HCT116 (cell line): ENCODE measurements around the gene KRT81. TPM values are rescaled to one million over a fixed set of nuclear protein-coding genes. Genes with fewer than 3 reads are reported as not detected.

Experiments
- ATAC-seq: fragments of 200-7000 bp; cut with Tn5 transposase; 2 replicates; pipeline ENCODE4 v1.9.1; 2020; ENCODE audit warnings: mild to moderate bottlenecking, moderate library complexity
- BruUV-seq: library from RNA; stranded (reverse); fragments of 400-500 nt; replicated peaks from 2 replicates; lab custom pipeline; 2021; lab: Mats Ljungman, UMichigan
- CTCF ChIA-PET: fragments of 300-600 bp; sonication (Branson Sonifier 250); formaldehyde crosslinking; loops from one replicate; lab custom pipeline; 2021; ENCODE audit warnings: antibody characterized with exemption; lab: Charles Lee
- POLR2A ChIA-PET: fragments of 300-600, 350-600 bp; sonication (Branson Sonifier 250); formaldehyde crosslinking; loops from one replicate; lab custom pipeline; 2021; ENCODE audit warnings: antibody characterized with exemption; lab: Charles Lee
- RAD21 ChIA-PET, 2 experiments: fragments of 300-600 bp; sonication (Branson Sonifier 250); formaldehyde crosslinking; loops; one replicate each; lab custom pipeline; 2023; ENCODE audit warnings: low total read pairs in 2 of 2; ENCODE audit not compliant: uncharacterized antibody in 2 of 2, unreplicated experiment in 2 of 2, low non-redundant PET in 1 of 2; lab: Charles Lee
- DNase-seq: peaks from one replicate; pipeline ENCODE4 v3.0.0-alpha.2; 2010; ENCODE audit warnings: low read depth, low spot score
- H2AFZ ChIP-seq: fragments of 200-600 bp; shearing (Covaris generic), sonication (generic); 2 replicates; pipeline ENCODE4 v1.6.1; 2017; ENCODE audit warnings: low read depth, mixed run types, mixed read lengths, antibody characterized with exemption, low read length; ENCODE audit not compliant: poor library complexity, severe bottlenecking
- H3K27ac ChIP-seq: 2 replicates; pipeline ENCODE4 v1.5.1; 2012; ENCODE audit warnings: low read depth, low read length
- H3K27me3 ChIP-seq: fragments of 200-600 bp; sonication (generic); 2 replicates; pipeline ENCODE4 v1.6.1; 2016; ENCODE audit warnings: mixed run types, low read length, mixed read lengths; ENCODE audit not compliant: insufficient read depth
- H3K36me3 ChIP-seq, 2 experiments: fragments of 200-500 bp in 1 of 2; fragments of 200-600 bp in 1 of 2; sonication (Bioruptor generic) in 1 of 2; sonication (generic) in 1 of 2; 2 replicates each; pipeline versions ENCODE4 v1.5.1 to v1.6.1; 2014 to 2016; ENCODE audit warnings: low read length in 2 of 2, inconsistent platforms in 1 of 2, mixed read lengths in 1 of 2, mixed run types in 1 of 2; ENCODE audit not compliant: insufficient read depth in 2 of 2, control insufficient read depth in 1 of 2
- H3K4me1 ChIP-seq, 2 experiments: fragments of 200-600 bp in 1 of 2; sonication (generic) in 1 of 2; 2 replicates each; pipeline versions ENCODE4 v1.5.1 to v1.6.1; 2012 to 2017; ENCODE audit warnings: low read length in 2 of 2, inconsistent platforms in 1 of 2, mild to moderate bottlenecking in 1 of 2, mixed read lengths in 1 of 2, mixed run types in 1 of 2, moderate library complexity in 1 of 2; ENCODE audit not compliant: insufficient read depth in 2 of 2, control insufficient read depth in 1 of 2
- H3K4me2 ChIP-seq: fragments of 200-600 bp; sonication (generic); 2 replicates; pipeline ENCODE4 v1.6.1; 2017; ENCODE audit warnings: mixed run types, low read length, mixed read lengths
- H3K4me3 ChIP-seq, 2 experiments: fragments of 200-600 bp in 1 of 2; sonication (generic) in 1 of 2; replicated peaks in 1 of 2; 2 replicates each; pipeline ENCODE4 v1.5.1; 2011 to 2016; ENCODE audit warnings: low read length in 2 of 2, control low read depth in 1 of 2, low read depth in 1 of 2, mild to moderate bottlenecking in 1 of 2, mixed read lengths in 1 of 2, mixed run types in 1 of 2
- H3K79me2 ChIP-seq: fragments of 200-600 bp; sonication (generic); 2 replicates; pipeline ENCODE4 v1.6.1; 2017; ENCODE audit warnings: mild to moderate bottlenecking, mixed run types, low read length, moderate library complexity, mixed read lengths; ENCODE audit not compliant: insufficient read depth
- H3K9ac ChIP-seq: fragments of 200-600 bp; sonication (generic); 2 replicates; pipeline ENCODE4 v1.6.1; 2016; ENCODE audit warnings: low read length, mixed read lengths
- H3K9me2 ChIP-seq: fragments of 200-600 bp; sonication (generic), shearing (Covaris generic); 2 replicates; pipeline ENCODE4 v1.6.1; 2017; ENCODE audit warnings: mixed run types, mild to moderate bottlenecking, moderate library complexity; ENCODE audit not compliant: insufficient read depth
- H3K9me3 ChIP-seq, 2 experiments: fragments of 200-500 bp in 1 of 2; fragments of 200-600 bp in 1 of 2; sonication (Bioruptor generic) in 1 of 2; sonication (generic) in 1 of 2; 2 replicates each; pipeline ENCODE4 v1.6.1; 2014 to 2017; ENCODE audit warnings: low read length in 2 of 2, mixed read lengths in 2 of 2, inconsistent platforms in 1 of 2, low read depth in 1 of 2, mild to moderate bottlenecking in 1 of 2, mixed run types in 1 of 2, moderate library complexity in 1 of 2; ENCODE audit not compliant: control insufficient read depth in 1 of 2, insufficient read depth in 1 of 2
- H4K20me1 ChIP-seq: fragments of 200-600 bp; sonication (generic), shearing (Covaris generic); 2 replicates; pipeline ENCODE4 v1.6.1; 2017; ENCODE audit warnings: mixed run types, mild to moderate bottlenecking, moderate library complexity; ENCODE audit not compliant: insufficient read depth
- CTCF ChIP-seq, 3 experiments: fragments of 200-600 bp in 1 of 3; sonication (generic) in 1 of 3; IDR thresholded peaks in 2 of 3; conservative IDR thresholded peaks in 1 of 3; 2 replicates each; pipeline ENCODE4 v1.5.1; 2012 to 2017; ENCODE audit warnings: low read depth in 2 of 3, low read length in 2 of 3, antibody characterized with exemption in 1 of 3, borderline replicate concordance in 1 of 3, control low read depth in 1 of 3, mild to moderate bottlenecking in 1 of 3, mixed read lengths in 1 of 3, mixed run types in 1 of 3, moderate library complexity in 1 of 3; ENCODE audit not compliant: insufficient read depth in 1 of 3
- EGR1 ChIP-seq: IDR thresholded peaks from 2 replicates; pipeline ENCODE4 v1.6.1; 2012; ENCODE audit warnings: low read depth
- EZH2 ChIP-seq: fragments of 200-600 bp; sonication (generic); IDR thresholded peaks from 2 replicates; pipeline ENCODE4 v1.6.1; 2017; ENCODE audit warnings: antibody characterized with exemption, mixed run types
- JUND ChIP-seq: IDR thresholded peaks from 2 replicates; pipeline ENCODE4 v1.6.1; 2012
- POLR2AphosphoS5 ChIP-seq: IDR thresholded peaks from 2 replicates; pipeline ENCODE4 v1.6.1; 2011; ENCODE audit warnings: mild to moderate bottlenecking, low read depth, low read length, moderate library complexity
- RAD21 ChIP-seq: IDR thresholded peaks from 2 replicates; pipeline ENCODE4 v1.6.1; 2012; ENCODE audit warnings: low read depth, mild to moderate bottlenecking
- YY1 ChIP-seq: IDR thresholded peaks from 2 replicates; pipeline ENCODE4 v1.6.1; 2011; ENCODE audit warnings: low read length, low read depth, moderate library complexity, mild to moderate bottlenecking; ENCODE audit not compliant: insufficient replicate concordance; ENCODE audit errors: extremely low read depth
- intact Hi-C: fragments of 100-400 bp; cut with micrococcal nuclease; formaldehyde crosslinking; loops from 2 replicates; pipeline ENCODE4 v1.10.0; 2022
- total RNA-seq: library from RNA; stranded (reverse); gene quantifications from one replicate; pipeline ENCODE4 v1.2.1, GENCODE V29; 2021; ENCODE audit not compliant: unreplicated experiment

KRT81 gene
- total RNA-seq, 1 experiment from 2014 or later: 0.84 TPM

- peak in 2 of 3 experiments; percentile 96 to 99; a peak in 4 of 6 replicates for TF ChIP-seq CTCF (IDR thresholded peaks at IDR 0.05 in 2 of 3, conservative IDR thresholded peaks at IDR 0.05 in 1 of 3; ENCODE audit: borderline replicate concordance in 1 of 3, insufficient read depth in 1 of 3, low read depth in 2 of 3, low read length in 2 of 3)
Measured at GRCh38 chr12:52278575-52279421, 12.5 kb downstream of the KRT81 start (continued).

- Histone ChIP-seq H3K9me2 (no peaks in the 10 kb centered on the region), H3K9ac (peak overlapping the region; percentile 69; the same call in 1 of the 2 replicates), H3K9me3 (no peaks in the 10 kb centered on the region), H4K20me1 (no peaks in the 10 kb centered on the region), H3K36me3 (no peaks in the 10 kb centered on the region), H3K27ac (no peak overlapping the region)
- no TSS peak for BruUV-seq
- ChIA-PET RAD21 (no interaction called here), POLR2A (interaction anchor here (0.9 to 6.1 kb wide), 5 partner anchors 13 to 86 kb away, joined by 3 to 32 read pairs (median 6); partner anchors contain the start of gene KRT80), CTCF (interaction anchor here (0.7 to 5.1 kb wide), 12 partner anchors 15 to 1045 kb away, joined by 3 to 24 read pairs (median 6); no protein-coding TSS in a partner anchor)
- ATAC-seq: no peak
- TF ChIP-seq YY1: no peak
- no peak; the same call in 1 of the 2 replicates for TF ChIP-seq POLR2AphosphoS5
- TF ChIP-seq EZH2: no peak
- TF ChIP-seq RAD21: no peak
- no peak for TF ChIP-seq EGR1
- no peak for TF ChIP-seq JUND
- TF ChIP-seq, all 23 proteins: peak for 0
- no peak for DNase-seq
- H2AFZ ChIP-seq: no peak overlapping the region
- H3K4me3 ChIP-seq: no peak overlapping the region
- peak overlapping the region; percentile 88 for H3K4me2 ChIP-seq
- peaks cover 41 to 57% of the 10 kb centered on the region in 2 experiments for H3K4me1 ChIP-seq
- intact Hi-C loops: no loop called here
- H3K27me3 ChIP-seq: no peaks in the 10 kb centered on the region
- no peaks in the 10 kb centered on the region for H3K79me2 ChIP-seq
Measured at GRCh38 chr12:52277486-52278245, 13.7 kb downstream of the KRT81 start.
